Measurements from ENCODE around the gene LLGL2. TPM values are rescaled to one million over a fixed set of nuclear protein-coding genes. Genes with fewer than 3 reads are reported as not detected.

The LLGL2 gene
- total RNA-seq, 1 donor from 2014 or later, result 111 TPM

GRCh38 chr17:75506888-75507287 lies 18.6 kb upstream of the LLGL2 start:
- H3K4me1 ChIP-seq, result peaks cover 45% of the 10 kb centered on the region
- no peaks in the 10 kb centered on the region for H3K9me3 ChIP-seq
- no peak for TF ChIP-seq CTCF (IDR thresholded peaks at IDR 0.05)
- intact Hi-C loops (cut with DNase I), result no loop called here
- peaks cover 61% of the 10 kb centered on the region for H3K36me3 ChIP-seq
- H3K4me3 ChIP-seq, result no peak overlapping the region
- ATAC-seq (no peak), DNase-seq (peak; percentile 36)
- H3K27me3 ChIP-seq (ENCODE audit: low read depth), result no peaks in the 10 kb centered on the region
- peak overlapping the region; percentile 76 for H3K27ac ChIP-seq

DNA sequence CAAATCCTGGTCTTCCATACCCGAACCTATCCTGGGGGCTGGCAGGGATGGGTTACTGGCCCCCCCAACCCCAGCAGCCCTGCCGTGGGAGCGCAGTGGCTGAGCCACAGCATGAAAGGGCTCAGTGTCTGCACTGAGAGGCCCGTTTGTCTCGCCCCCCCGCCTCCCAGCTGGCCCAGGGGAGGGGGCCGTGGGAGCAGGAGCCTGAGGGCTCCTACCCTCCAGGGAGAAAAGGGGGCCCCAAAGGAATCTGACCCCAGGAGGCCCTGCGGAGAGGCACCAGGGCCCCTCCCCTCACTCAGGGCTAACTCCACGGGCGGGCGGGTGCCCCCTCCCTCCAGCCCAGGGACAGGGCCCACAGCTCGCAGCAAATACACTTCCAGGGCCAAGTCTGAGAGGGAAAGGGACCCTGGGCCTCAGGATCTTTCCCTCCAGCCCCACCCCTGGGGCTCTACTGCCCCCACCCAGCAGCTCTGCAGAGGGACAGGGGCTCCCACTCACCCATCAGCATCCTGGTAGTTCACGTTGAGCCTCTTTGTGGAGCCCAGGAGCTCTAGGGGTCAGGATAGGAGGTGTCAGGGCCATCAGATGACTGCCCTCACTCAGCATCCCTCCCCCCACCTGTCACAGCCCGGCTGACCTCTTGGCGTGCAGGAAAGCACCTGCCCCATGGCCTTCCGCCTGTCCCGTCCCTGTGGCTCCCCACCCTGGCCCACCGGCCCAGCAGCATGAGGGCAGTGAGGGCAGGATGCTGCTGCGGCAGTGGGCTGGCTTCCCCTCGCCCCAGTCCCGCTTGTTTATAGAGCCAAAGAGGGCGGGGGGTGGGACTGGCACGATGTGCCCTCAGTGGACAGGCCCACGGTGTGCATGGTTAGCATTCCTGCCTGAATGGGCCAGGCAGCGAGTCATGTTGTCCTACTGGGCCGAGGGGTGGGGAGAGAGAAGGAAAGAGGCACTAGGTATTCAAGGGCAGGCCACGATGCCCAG lies 17.5 kb upstream of the LLGL2 start:
- no peaks in the 10 kb centered on the region for H3K27me3 ChIP-seq (ENCODE audit: low read depth)
- DNase-seq, result peak; percentile 46
- intact Hi-C loops (cut with DNase I), result no loop called here
- peaks cover 51% of the 10 kb centered on the region for H3K4me1 ChIP-seq
- no peaks in the 10 kb centered on the region for H3K9me3 ChIP-seq
- no peak for TF ChIP-seq CTCF (IDR thresholded peaks at IDR 0.05)
- H3K4me3 ChIP-seq, result peak overlapping the region; percentile 68
- ATAC-seq, result no peak
- H3K27ac ChIP-seq, result peak overlapping the region; percentile 76
- peaks cover 57% of the 10 kb centered on the region for H3K36me3 ChIP-seq

GRCh38 chr17:75508931-75509361 lies 16.6 kb upstream of the LLGL2 start:
- no peaks in the 10 kb centered on the region for H3K9me3 ChIP-seq
- peak; percentile 43 for DNase-seq
- peaks cover 56% of the 10 kb centered on the region for H3K36me3 ChIP-seq
- intact Hi-C loops (cut with DNase I), result no loop called here
- peak overlapping the region; percentile 68 for H3K4me3 ChIP-seq
- H3K27me3 ChIP-seq (ENCODE audit: low read depth), result no peaks in the 10 kb centered on the region
- TF ChIP-seq CTCF (IDR thresholded peaks at IDR 0.05), result no peak
- H3K27ac ChIP-seq, result peak overlapping the region; percentile 76
- H3K4me1 ChIP-seq, result peaks cover 56% of the 10 kb centered on the region
- ATAC-seq, result no peak

DNA sequence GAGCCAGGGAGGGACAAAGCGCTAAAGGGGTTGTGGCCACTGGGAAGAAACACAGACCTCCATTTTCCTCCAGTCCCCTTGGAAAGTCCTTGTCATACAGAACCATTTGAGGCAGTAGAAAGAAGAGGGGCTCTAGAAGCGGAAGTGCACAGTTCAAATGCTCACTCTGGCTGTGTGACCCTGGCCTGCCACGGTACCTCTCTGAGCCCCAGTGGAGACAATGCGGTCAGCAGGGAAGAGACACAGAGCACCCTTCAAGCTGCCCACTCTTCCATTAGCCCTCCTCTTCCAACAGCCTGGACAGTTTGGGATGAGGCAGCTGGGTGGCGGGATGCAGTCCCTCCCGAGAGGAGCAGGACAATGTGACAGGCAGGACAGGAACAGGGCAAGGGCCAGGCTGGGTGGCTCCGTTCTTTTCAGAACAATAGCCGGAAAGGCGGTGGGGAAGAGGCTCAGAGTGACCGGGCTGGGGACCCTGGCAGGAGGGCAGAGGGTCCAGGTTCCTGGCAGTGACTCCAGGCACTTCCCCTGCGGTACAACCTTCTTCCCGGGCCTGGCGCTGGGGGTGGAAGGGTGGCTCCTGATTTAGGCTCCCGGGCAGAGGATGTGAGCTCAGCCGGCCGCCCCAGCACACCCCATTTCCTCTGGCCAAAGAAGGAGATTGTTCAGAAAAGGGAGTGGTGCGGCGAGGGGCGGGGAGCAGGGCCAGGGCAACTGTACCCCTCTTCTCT lies 15.8 kb upstream of the LLGL2 start:
- DNase-seq (peak; percentile 68), ATAC-seq (peak; percentile 22 to 34)
- intact Hi-C loops (cut with DNase I), result no loop called here
- Histone ChIP-seq H3K27me3 (ENCODE audit: low read depth) (no peaks in the 10 kb centered on the region), H3K4me3 (peak overlapping the region; percentile 68), H3K36me3 (peaks cover 48% of the 10 kb centered on the region), H3K4me1 (peaks cover 55% of the 10 kb centered on the region), H3K27ac (peak overlapping the region; percentile 86), H3K9me3 (no peaks in the 10 kb centered on the region)
- no peak for TF ChIP-seq CTCF (IDR thresholded peaks at IDR 0.05)

- no peak for DNase-seq
- H3K27me3 ChIP-seq (ENCODE audit: low read depth), result no peaks in the 10 kb centered on the region
- no peak for TF ChIP-seq CTCF (IDR thresholded peaks at IDR 0.05)
- H3K4me1 ChIP-seq, result peaks cover 57% of the 10 kb centered on the region
- H3K36me3 ChIP-seq, result peaks cover 33% of the 10 kb centered on the region
- intact Hi-C loops (cut with DNase I), result no loop called here
- peak overlapping the region; percentile 68 for H3K4me3 ChIP-seq
- H3K27ac ChIP-seq, result peak overlapping the region; percentile 86
- no peaks in the 10 kb centered on the region for H3K9me3 ChIP-seq
- no peak for ATAC-seq
Observed at GRCh38 chr17:75511270-75511609, 14.3 kb upstream of the LLGL2 start.

Data from lower lobe of right lung (tissue), 2 donors.